ENCODE measurements around the gene SFXN4. TPM values are rescaled to one million over a fixed set of nuclear protein-coding genes. Genes with fewer than 3 reads are reported as not detected.

The SFXN4 gene
- total and polyA plus RNA-seq, 9 of the 15 experiments (the other 6 are each of a cell fraction or from before 2014, with no cell fraction given), result 40.1 to 97.8 (median 54.5) TPM

DNA sequence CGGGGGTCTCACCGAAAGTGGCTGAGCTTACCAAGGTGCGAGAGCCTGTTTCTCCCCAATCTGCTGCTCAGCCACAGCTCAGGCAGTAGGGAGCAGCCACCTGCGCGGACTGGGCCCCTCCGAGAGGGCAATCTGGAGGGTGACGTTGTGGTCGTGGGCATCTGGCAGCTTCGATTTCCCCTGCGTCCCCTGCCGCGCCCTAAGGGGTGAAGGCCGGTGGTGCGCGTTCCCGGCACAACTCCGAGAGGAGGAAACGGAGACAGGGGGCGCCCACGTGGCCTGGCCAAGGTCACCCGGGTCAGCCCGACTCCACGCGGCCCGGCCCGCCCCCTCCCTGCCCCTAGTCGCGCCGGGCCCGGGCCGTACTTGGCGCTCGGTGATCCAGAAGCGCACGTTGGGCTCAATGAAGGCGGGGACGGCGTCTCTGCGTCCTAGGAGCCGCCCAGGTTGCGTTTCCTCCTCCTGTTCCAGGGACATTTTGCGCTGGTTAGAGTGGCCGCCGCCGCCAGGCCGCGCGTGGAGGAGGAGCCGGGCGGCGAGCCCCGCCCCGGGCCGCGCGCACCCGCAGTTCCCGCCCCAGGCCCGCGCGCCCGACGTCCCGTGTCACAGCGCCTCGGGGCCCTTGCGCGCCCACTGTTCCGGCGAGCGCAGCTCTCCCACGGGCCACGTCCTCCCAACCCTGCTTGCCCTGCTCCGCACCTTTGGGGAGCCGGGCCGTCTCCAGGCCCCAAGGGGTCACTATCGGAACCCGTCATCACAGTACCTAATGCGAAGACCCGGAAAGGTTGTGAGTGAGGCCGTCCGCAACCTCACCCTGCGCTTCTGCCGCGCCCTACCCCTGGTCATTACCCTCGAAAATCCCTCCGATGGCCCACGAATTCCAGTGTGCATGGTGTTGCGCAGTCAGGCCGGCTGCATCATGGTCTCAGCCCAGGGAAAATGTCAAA lies at the start of gene SFXN4 (continued):
- TF ChIP-seq, protein P1, sequence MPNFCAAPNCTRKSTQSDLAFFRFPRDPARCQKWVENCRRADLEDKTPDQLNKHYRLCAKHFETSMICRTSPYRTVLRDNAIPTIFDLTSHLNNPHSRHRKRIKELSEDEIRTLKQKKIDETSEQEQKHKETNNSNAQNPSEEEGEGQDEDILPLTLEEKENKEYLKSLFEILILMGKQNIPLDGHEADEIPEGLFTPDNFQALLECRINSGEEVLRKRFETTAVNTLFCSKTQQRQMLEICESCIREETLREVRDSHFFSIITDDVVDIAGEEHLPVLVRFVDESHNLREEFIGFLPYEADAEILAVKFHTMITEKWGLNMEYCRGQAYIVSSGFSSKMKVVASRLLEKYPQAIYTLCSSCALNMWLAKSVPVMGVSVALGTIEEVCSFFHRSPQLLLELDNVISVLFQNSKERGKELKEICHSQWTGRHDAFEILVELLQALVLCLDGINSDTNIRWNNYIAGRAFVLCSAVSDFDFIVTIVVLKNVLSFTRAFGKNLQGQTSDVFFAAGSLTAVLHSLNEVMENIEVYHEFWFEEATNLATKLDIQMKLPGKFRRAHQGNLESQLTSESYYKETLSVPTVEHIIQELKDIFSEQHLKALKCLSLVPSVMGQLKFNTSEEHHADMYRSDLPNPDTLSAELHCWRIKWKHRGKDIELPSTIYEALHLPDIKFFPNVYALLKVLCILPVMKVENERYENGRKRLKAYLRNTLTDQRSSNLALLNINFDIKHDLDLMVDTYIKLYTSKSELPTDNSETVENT (CRISPR knock-in tag; IDR thresholded peaks at IDR 0.05), result 0 out of 2 replicates have a peak, but pooled peaks have one; percentile 1
- TF ChIP-seq NR2F6 (CRISPR knock-in tag; IDR thresholded peaks at IDR 0.05) (peak; percentile 12; the same call in 1 of the 2 replicates), CTBP1 (IDR thresholded peaks at IDR 0.05; ENCODE audit: borderline replicate concordance) (peak; percentile 50; the same call in 1 of the 2 replicates), ELF1 (tag; IDR thresholded peaks at IDR 0.05) (peak; percentile 51; the same call in 1 of the 2 replicates), FOXJ2 (tag; IDR thresholded peaks at IDR 0.05) (no peak), MXI1 (IDR thresholded peaks at IDR 0.05; ENCODE audit: low read depth, low read length) (peak; percentile 69), ESRRA (IDR thresholded peaks at IDR 0.05; ENCODE audit: borderline replicate concordance, low read depth) (peak; percentile 100), ZFP36 (IDR thresholded peaks at IDR 0.05; ENCODE audit: low read depth, low read length, partially characterized antibody) (peak; percentile 5), CHD1 (IDR thresholded peaks at IDR 0.05; ENCODE audit: low read length) (no peak), CREBBP (IDR thresholded peaks at IDR 0.05; ENCODE audit: low read depth, low read length) (no peak)
- TF ChIP-seq, protein P2, sequence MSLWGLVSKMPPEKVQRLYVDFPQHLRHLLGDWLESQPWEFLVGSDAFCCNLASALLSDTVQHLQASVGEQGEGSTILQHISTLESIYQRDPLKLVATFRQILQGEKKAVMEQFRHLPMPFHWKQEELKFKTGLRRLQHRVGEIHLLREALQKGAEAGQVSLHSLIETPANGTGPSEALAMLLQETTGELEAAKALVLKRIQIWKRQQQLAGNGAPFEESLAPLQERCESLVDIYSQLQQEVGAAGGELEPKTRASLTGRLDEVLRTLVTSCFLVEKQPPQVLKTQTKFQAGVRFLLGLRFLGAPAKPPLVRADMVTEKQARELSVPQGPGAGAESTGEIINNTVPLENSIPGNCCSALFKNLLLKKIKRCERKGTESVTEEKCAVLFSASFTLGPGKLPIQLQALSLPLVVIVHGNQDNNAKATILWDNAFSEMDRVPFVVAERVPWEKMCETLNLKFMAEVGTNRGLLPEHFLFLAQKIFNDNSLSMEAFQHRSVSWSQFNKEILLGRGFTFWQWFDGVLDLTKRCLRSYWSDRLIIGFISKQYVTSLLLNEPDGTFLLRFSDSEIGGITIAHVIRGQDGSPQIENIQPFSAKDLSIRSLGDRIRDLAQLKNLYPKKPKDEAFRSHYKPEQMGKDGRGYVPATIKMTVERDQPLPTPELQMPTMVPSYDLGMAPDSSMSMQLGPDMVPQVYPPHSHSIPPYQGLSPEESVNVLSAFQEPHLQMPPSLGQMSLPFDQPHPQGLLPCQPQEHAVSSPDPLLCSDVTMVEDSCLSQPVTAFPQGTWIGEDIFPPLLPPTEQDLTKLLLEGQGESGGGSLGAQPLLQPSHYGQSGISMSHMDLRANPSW (CRISPR knock-in tag; IDR thresholded peaks at IDR 0.05), result peak; percentile 54; the same call in 1 of the 2 replicates
- TF ChIP-seq, protein P3, sequence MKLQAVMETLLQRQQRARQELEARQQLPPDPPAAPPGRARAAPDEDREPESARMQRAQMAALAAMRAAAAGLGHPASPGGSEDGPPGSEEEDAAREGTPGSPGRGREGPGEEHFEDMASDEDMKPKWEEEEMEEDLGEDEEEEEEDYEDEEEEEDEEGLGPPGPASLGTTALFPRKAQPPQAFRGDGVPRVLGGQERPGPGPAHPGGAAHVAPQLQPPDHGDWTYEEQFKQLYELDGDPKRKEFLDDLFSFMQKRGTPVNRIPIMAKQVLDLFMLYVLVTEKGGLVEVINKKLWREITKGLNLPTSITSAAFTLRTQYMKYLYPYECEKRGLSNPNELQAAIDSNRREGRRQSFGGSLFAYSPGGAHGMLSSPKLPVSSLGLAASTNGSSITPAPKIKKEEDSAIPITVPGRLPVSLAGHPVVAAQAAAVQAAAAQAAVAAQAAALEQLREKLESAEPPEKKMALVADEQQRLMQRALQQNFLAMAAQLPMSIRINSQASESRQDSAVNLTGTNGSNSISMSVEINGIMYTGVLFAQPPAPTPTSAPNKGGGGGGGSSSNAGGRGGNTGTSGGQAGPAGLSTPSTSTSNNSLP (IDR thresholded peaks at IDR 0.05; ENCODE audit: borderline replicate concordance, low read depth, low read length), result no peak
- TF ChIP-seq, protein P4, sequence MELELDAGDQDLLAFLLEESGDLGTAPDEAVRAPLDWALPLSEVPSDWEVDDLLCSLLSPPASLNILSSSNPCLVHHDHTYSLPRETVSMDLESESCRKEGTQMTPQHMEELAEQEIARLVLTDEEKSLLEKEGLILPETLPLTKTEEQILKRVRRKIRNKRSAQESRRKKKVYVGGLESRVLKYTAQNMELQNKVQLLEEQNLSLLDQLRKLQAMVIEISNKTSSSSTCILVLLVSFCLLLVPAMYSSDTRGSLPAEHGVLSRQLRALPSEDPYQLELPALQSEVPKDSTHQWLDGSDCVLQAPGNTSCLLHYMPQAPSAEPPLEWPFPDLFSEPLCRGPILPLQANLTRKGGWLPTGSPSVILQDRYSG (tag; conservative IDR thresholded peaks at IDR 0.05; ENCODE audit: low read depth), result peak; percentile 76
- TF ChIP-seq, protein P5, sequence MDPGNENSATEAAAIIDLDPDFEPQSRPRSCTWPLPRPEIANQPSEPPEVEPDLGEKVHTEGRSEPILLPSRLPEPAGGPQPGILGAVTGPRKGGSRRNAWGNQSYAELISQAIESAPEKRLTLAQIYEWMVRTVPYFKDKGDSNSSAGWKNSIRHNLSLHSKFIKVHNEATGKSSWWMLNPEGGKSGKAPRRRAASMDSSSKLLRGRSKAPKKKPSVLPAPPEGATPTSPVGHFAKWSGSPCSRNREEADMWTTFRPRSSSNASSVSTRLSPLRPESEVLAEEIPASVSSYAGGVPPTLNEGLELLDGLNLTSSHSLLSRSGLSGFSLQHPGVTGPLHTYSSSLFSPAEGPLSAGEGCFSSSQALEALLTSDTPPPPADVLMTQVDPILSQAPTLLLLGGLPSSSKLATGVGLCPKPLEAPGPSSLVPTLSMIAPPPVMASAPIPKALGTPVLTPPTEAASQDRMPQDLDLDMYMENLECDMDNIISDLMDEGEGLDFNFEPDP (CRISPR knock-in tag; IDR thresholded peaks at IDR 0.05), result no peak
- TF ChIP-seq, protein P6, sequence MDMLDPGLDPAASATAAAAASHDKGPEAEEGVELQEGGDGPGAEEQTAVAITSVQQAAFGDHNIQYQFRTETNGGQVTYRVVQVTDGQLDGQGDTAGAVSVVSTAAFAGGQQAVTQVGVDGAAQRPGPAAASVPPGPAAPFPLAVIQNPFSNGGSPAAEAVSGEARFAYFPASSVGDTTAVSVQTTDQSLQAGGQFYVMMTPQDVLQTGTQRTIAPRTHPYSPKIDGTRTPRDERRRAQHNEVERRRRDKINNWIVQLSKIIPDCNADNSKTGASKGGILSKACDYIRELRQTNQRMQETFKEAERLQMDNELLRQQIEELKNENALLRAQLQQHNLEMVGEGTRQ (CRISPR knock-in tag; IDR thresholded peaks at IDR 0.05), result peak; percentile 84
